ENCODE data around the gene TAOK1. TPM values are rescaled to one million over a fixed set of nuclear protein-coding genes. Genes with fewer than 3 reads are reported as not detected.

Gene TAOK1
- total RNA-seq, 1 donor from 2014 or later, result 32.1 TPM

- no peaks in the 10 kb centered on the region for H3K27me3 ChIP-seq (ENCODE audit: control insufficient read depth, insufficient read depth, low read length)
- H3K4me3 ChIP-seq (ENCODE audit: low read depth, low read length), result no peak overlapping the region
- no peak for TF ChIP-seq CTCF (IDR thresholded peaks at IDR 0.05; ENCODE audit: insufficient read depth, low read length, severe bottlenecking)
- no peak for FAIRE-seq
- no peaks in the 10 kb centered on the region for H3K36me3 ChIP-seq (ENCODE audit: control insufficient read depth, insufficient read depth, low read length)
- no peak for DNase-seq (ENCODE audit: low read depth)
Observed at GRCh38 chr17:29396066-29396465, 5.9 kb downstream of the TAOK1 start.

GRCh38 chr17:29399634-29400033 lies 9.5 kb downstream of the TAOK1 start:
- Histone ChIP-seq H3K27me3 (ENCODE audit: control insufficient read depth, insufficient read depth, low read length) (no peaks in the 10 kb centered on the region), H3K4me3 (ENCODE audit: low read depth, low read length) (no peak overlapping the region), H3K36me3 (ENCODE audit: control insufficient read depth, insufficient read depth, low read length) (peaks cover 3% of the 10 kb centered on the region)
- no peak for TF ChIP-seq CTCF (IDR thresholded peaks at IDR 0.05; ENCODE audit: insufficient read depth, low read length, severe bottlenecking)
- DNase-seq (ENCODE audit: low read depth), result no peak
- FAIRE-seq, result no peak

GRCh38 chr17:29400818-29401217 lies 10.7 kb downstream of the TAOK1 start:
- FAIRE-seq (no peak), DNase-seq (ENCODE audit: low read depth) (no peak)
- Histone ChIP-seq H3K36me3 (ENCODE audit: control insufficient read depth, insufficient read depth, low read length) (peaks cover 3% of the 10 kb centered on the region), H3K4me3 (ENCODE audit: low read depth, low read length) (no peak overlapping the region), H3K27me3 (ENCODE audit: control insufficient read depth, insufficient read depth, low read length) (no peaks in the 10 kb centered on the region)
- TF ChIP-seq CTCF (IDR thresholded peaks at IDR 0.05; ENCODE audit: insufficient read depth, low read length, severe bottlenecking), result no peak

GRCh38 chr17:29401258-29401657 lies 11.1 kb downstream of the TAOK1 start:
- no peak for TF ChIP-seq CTCF (IDR thresholded peaks at IDR 0.05; ENCODE audit: insufficient read depth, low read length, severe bottlenecking)
- no peak for FAIRE-seq
- H3K4me3 ChIP-seq (ENCODE audit: low read depth, low read length), result no peak overlapping the region
- no peak for DNase-seq (ENCODE audit: low read depth)
- H3K36me3 ChIP-seq (ENCODE audit: control insufficient read depth, insufficient read depth, low read length), result peaks cover 3% of the 10 kb centered on the region
- H3K27me3 ChIP-seq (ENCODE audit: control insufficient read depth, insufficient read depth, low read length), result no peaks in the 10 kb centered on the region

- FAIRE-seq (no peak), DNase-seq (ENCODE audit: low read depth) (no peak)
- H3K36me3 ChIP-seq (ENCODE audit: control insufficient read depth, insufficient read depth, low read length), result peaks cover 2% of the 10 kb centered on the region
- TF ChIP-seq CTCF (IDR thresholded peaks at IDR 0.05; ENCODE audit: insufficient read depth, low read length, severe bottlenecking), result no peak
- H3K4me3 ChIP-seq (ENCODE audit: low read depth, low read length), result no peak overlapping the region
- no peaks in the 10 kb centered on the region for H3K27me3 ChIP-seq (ENCODE audit: control insufficient read depth, insufficient read depth, low read length)
Observed at GRCh38 chr17:29407856-29408255, 17.7 kb downstream of the TAOK1 start.

GRCh38 chr17:29409963-29410362 lies 19.8 kb downstream of the TAOK1 start:
- Histone ChIP-seq H3K36me3 (ENCODE audit: control insufficient read depth, insufficient read depth, low read length) (no peaks in the 10 kb centered on the region), H3K4me3 (ENCODE audit: low read depth, low read length) (no peak overlapping the region), H3K27me3 (ENCODE audit: control insufficient read depth, insufficient read depth, low read length) (no peaks in the 10 kb centered on the region)
- DNase-seq (ENCODE audit: low read depth), result no peak
- no peak for TF ChIP-seq CTCF (IDR thresholded peaks at IDR 0.05; ENCODE audit: insufficient read depth, low read length, severe bottlenecking)
- no peak for FAIRE-seq

All from bronchial epithelial cell (primary cell).